Heart left ventricle (tissue), 16 donors: ENCODE measurements around the gene SLC25A19. TPM values are rescaled to one million over a fixed set of nuclear protein-coding genes. Genes with fewer than 3 reads are reported as not detected.
"Not testable (repeated sequence)": the region's sequence is repeated elsewhere in the genome, so short reads cannot be mapped to it uniquely, and the experiment has no call there.

ENCODE experiments used
- ATAC-seq, 4 donors: fragments of 200-7000 bp; cut with Tn5 transposase; one replicate each; pipeline ENCODE4 v1.9.1; 2020 to 2022; ENCODE audit warnings: moderate library complexity in 4 of 4, mild to moderate bottlenecking in 3 of 4, moderate number of reproducible peaks in 1 of 4
- DNase-seq, 5 donors: peaks; one replicate each; pipeline ENCODE4 v3.0.0-alpha.2; 2020
- H3K27ac ChIP-seq, 12 donors: fragments of 200-600 bp; sonication (generic) in 4 of 12; one replicate each; pipeline versions ENCODE4 v1.5.0 to v1.8.0; 2016 to 2022; ENCODE audit warnings: mild to moderate bottlenecking in 2 of 12
- H3K27me3 ChIP-seq, 9 donors: fragments of 200-600 bp; sonication (generic) in 2 of 9; one replicate each; pipeline versions ENCODE4 v1.5.1 to v1.8.0; 2016 to 2022; ENCODE audit warnings: mild to moderate bottlenecking in 3 of 9
- H3K36me3 ChIP-seq, 9 donors: fragments of 200-600 bp; sonication (generic) in 2 of 9; one replicate each; pipeline versions ENCODE4 v1.5.0 to v1.8.0; 2018 to 2022; ENCODE audit warnings: mild to moderate bottlenecking in 2 of 9
- H3K4me1 ChIP-seq, 12 donors: fragments of 200-600 bp; sonication (generic) in 4 of 12; one replicate each; pipeline versions ENCODE4 v1.5.0 to v1.8.0; 2016 to 2022; ENCODE audit warnings: mild to moderate bottlenecking in 3 of 12
- H3K4me3 ChIP-seq, 12 donors: fragments of 200-600 bp; sonication (generic) in 4 of 12; one replicate each; pipeline versions ENCODE4 v1.5.0 to v1.8.0; 2017 to 2022; ENCODE audit warnings: mild to moderate bottlenecking in 9 of 12, moderate library complexity in 4 of 12
- H3K9me3 ChIP-seq, 12 donors: fragments of 200-600 bp; sonication (generic) in 4 of 12; one replicate each; pipeline versions ENCODE4 v1.5.0 to v1.8.0; 2016 to 2022; ENCODE audit warnings: mild to moderate bottlenecking in 1 of 12
- POLR2A ChIP-seq, 2 donors: fragments of 450-650 bp; IDR thresholded peaks; one replicate each; pipeline ENCODE4 v1.6.1; 2017; ENCODE audit warnings: antibody characterized with exemption in 2 of 2, mild to moderate bottlenecking in 2 of 2, moderate library complexity in 2 of 2
- WGBS, 4 donors: extraction: QIAGEN DNeasy Blood & Tissue Kit in 2 of 4; methylation state at CpG; one replicate each; pipeline versions ENCODE4 v1.1.5 to v1.1.7; 2013 to 2018; 5-methylcytosine and 5-hydroxymethylcytosine counted together
- intact Hi-C, 10 donors: fragments of 100-400 bp; cut with DNase I; formaldehyde crosslinking; loops; one replicate each; pipeline versions ENCODE4 v1.11.1 to v1.14.2; 2022
- polyA plus RNA-seq, 2 donors: library from polyadenylated mRNA; stranded (reverse); fragments of 200-250 nt; gene quantifications; one replicate each; pipeline ENCODE4 v1.2.3, GENCODE V29; 2013
- total RNA-seq, 9 donors: library from RNA; depleted of rRNA in 2 of 9; stranded (reverse); fragments of >200 nt in 2 of 9; fragmentation: NEBNext Ultra II Directional in 3 of 9; extraction: Animal tissue kit (Norgen Biotek cat#: 25700) in 3 of 9; gene quantifications; one replicate each; pipeline versions ENCODE4 v1.1.0 to v1.2.4, GENCODE V29; 2016 to 2023
- TF ChIP-seq, protein P1 (sequence below), 12 donors: fragments of 200-600 bp; sonication (generic) in 4 of 12; IDR thresholded peaks; one replicate each; pipeline versions ENCODE4 v1.5.0 to v1.8.0; 2018 to 2022; ENCODE audit warnings: antibody characterized with exemption in 12 of 12, mild to moderate bottlenecking in 5 of 12
- donor health status: ischemic (EF 13 %, LVEDD 7.1; RV severe dilation, severe dysfunction).
- donor health status: healthy with polysubstance abuse.
- donor health status: DM: no; HTN: yes; CAD: no.
- donor health status: DM: no; HTN: no; CAD: no.
- donor health status: ischemic (EF 25% LVEDD 6.9; RV normal size, moderate dysfunction).
- donor health status: ischemic (EF 25% LVEDD 5.7; RV mildly dilated, moderate dysfunction).
- donor health status: healthy.
- donor health status: DM: yes; HTN: yes; CAD: no.
- donor health status: ischemic (EF 35%, LVEDD 5.7; RV mildly dilated, moderate dysfunction).
- donor health status: nonischemic (EF 11% LVEDD 7.7; RV severe dilation, severe dysfunction).
- donor health status: DM: yes; HTN: yes; CAD: no.
- donor health status: PGD.
- donor health status: ischemic (EF 29% LVEDD 5.4; RV normal size, mild dysfunction).
- donor health status: nonischemic (EF 23%, LVEDD 6.1; RV moderate dilation, normal function).

The SLC25A19 gene
- total and polyA plus RNA-seq, 11 donors = 7.0 to 27.9 (median 12.6) TPM

DNA sequence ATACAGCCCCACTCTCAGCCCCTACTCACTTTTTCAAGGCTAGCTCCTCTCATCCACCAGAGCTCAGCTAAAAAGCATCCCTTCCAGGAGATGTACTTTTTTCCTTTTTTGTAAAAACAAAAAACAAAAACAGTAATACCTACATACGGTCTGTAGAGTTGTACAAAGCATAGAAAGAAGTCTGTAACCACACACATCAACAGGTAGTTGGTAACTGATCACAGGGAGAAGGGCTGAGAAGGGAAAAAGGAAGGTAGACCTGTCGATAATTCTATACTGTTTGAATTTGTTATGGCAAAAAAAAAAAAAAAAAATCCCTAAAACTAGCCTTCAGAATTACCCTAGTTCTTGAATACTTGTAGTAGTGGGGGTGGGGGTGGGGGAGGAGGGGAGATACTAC, 874 bp downstream of the SLC25A19 start:
- Histone ChIP-seq H3K4me1 (peaks cover 0 to 33% (median 4%) of the 10 kb centered on the region in 12 donors), H3K9me3 (no peaks in the 10 kb centered on the region), H3K27ac (peak overlapping the region in 3 of 12 donors; percentile 85 to 95 (median 95)), H3K4me3 (peak overlapping the region in 10 of 12 donors; percentile 57 to 96 (median 79)), H3K27me3 (no peaks in the 10 kb centered on the region), H3K36me3 (peaks cover 0 to 27% (median 11%) of the 10 kb centered on the region in 9 donors)
- ATAC-seq = no peak
- TF ChIP-seq, protein P1, sequence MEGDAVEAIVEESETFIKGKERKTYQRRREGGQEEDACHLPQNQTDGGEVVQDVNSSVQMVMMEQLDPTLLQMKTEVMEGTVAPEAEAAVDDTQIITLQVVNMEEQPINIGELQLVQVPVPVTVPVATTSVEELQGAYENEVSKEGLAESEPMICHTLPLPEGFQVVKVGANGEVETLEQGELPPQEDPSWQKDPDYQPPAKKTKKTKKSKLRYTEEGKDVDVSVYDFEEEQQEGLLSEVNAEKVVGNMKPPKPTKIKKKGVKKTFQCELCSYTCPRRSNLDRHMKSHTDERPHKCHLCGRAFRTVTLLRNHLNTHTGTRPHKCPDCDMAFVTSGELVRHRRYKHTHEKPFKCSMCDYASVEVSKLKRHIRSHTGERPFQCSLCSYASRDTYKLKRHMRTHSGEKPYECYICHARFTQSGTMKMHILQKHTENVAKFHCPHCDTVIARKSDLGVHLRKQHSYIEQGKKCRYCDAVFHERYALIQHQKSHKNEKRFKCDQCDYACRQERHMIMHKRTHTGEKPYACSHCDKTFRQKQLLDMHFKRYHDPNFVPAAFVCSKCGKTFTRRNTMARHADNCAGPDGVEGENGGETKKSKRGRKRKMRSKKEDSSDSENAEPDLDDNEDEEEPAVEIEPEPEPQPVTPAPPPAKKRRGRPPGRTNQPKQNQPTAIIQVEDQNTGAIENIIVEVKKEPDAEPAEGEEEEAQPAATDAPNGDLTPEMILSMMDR (IDR thresholded peaks at IDR 0.05) = no peak
- no peak for TF ChIP-seq POLR2A (IDR thresholded peaks at IDR 0.05)
- intact Hi-C loops = loop anchor here in 2 of 10 donors (10.0 kb wide), 2 partner anchors 116 to 226 kb away; partner anchors contain the start of genes CASKIN2 (in 1 of the 2), GRB2 (in 1 of the 2) and TSEN54 (in 1 of the 2)
- WGBS, 4 donors = 40 to 54% (median 45%) methylated on average over 2 of the region's 2 CpGs
- DNase-seq = no peak

DNA sequence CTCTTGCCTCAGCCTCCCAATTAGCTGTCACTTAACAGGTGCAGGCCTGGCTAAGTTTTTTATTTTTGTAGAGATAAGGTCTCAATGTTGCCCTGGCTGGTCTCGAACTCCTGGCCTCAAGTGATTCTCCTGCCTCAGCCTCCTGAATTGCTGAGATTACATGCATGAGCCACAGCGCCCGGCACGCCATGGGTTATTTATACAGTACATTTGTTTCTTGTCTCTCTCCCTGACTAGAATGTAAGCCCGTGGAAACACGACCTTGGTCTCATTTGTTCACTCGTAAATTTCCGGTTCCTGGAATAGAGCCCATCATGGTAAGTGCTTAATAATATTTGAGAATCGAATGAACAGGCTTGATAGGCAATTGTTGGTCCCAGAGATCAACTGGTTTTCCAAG, 2.0 kb downstream of the SLC25A19 start:
- intact Hi-C loops = loop anchor here in 2 of 10 donors (10.0 kb wide), 2 partner anchors 118 to 228 kb away; partner anchors contain the start of genes CASKIN2 (in 1 of the 2), GRB2 (in 1 of the 2) and TSEN54 (in 1 of the 2)
- Histone ChIP-seq H3K36me3 (peaks cover 0 to 38% (median 18%) of the 10 kb centered on the region in 9 donors), H3K4me1 (peaks cover 0 to 26% (median 4%) of the 10 kb centered on the region in 12 donors), H3K27me3 (no peaks in the 10 kb centered on the region), H3K4me3 (no peak overlapping the region), H3K9me3 (no peaks in the 10 kb centered on the region), H3K27ac (no peak overlapping the region)
- TF ChIP-seq, protein P1 (IDR thresholded peaks at IDR 0.05) = no peak
- no peak for TF ChIP-seq POLR2A (IDR thresholded peaks at IDR 0.05)
- 87 to 90% (median 89%) methylated on average over 9 of the region's 9 CpGs for WGBS, 4 donors
- DNase-seq = no peak
- ATAC-seq = no peak

DNA sequence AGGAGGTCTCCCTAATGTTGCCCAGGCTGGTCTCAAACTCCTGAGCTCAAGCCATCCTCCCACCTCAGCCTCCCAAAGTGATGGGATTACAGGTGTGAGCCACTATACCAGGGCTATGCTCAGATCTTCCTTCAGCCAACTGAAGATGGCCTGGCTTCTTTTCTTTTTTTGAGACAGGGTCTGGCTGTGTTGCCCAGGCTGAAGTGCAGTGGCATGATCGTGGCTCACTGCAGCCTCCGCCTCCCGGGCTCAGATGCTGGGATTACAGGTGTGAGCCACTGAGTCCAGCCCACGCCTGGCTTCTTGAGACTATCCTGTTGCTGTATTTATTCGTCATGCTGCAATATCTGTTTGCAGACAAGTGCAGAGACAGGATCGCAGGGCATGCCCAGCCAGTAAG, 4.1 kb downstream of the SLC25A19 start:
- H3K4me1 ChIP-seq = peaks cover 0 to 15% (median 4%) of the 10 kb centered on the region in 12 donors
- DNase-seq = no peak
- H3K9me3 ChIP-seq = no peaks in the 10 kb centered on the region
- no peak for ATAC-seq
- 80 to 94% (median 85%) methylated on average over 6 of the region's 6 CpGs for WGBS, 4 donors
- no peak overlapping the region for H3K27ac ChIP-seq
- peaks cover 0 to 57% (median 28%) of the 10 kb centered on the region in 9 donors for H3K36me3 ChIP-seq
- intact Hi-C loops = loop anchor here in 2 of 10 donors (10.0 kb wide), 2 partner anchors 120 to 230 kb away; partner anchors contain the start of genes CASKIN2 (in 1 of the 2), GRB2 (in 1 of the 2) and TSEN54 (in 1 of the 2)
- TF ChIP-seq, protein P1 (IDR thresholded peaks at IDR 0.05) = no peak
- TF ChIP-seq POLR2A (IDR thresholded peaks at IDR 0.05) = no peak
- no peaks in the 10 kb centered on the region for H3K27me3 ChIP-seq
- no peak overlapping the region for H3K4me3 ChIP-seq

DNA sequence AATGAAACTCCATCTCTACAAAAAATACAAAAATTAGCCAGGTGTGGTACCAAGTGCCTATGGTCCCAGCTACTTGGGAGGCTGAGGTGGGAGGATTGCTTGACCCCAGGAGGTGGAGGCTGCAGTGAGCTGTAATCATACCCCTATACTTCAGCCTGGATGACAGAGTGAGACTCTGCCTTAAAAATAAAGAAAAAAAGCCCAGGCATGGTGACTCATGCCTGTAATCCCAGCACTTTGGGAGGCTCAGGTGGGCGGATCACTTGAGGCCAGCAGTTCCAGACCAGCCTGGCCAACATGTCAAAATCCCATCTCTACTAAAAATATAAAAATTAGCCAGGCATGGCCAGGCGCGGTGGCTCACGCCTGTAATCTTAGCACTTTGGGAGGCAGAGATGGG, 9.0 kb downstream of the SLC25A19 start:
- 97 to 98% (median 98%) methylated on average over 4 of the region's 4 CpGs for WGBS, 4 donors
- not testable (repeated sequence) for DNase-seq, H3K9me3 ChIP-seq, H3K4me3 ChIP-seq, H3K27ac ChIP-seq, H3K4me1 ChIP-seq, H3K27me3 ChIP-seq, ATAC-seq
- intact Hi-C loops = loop anchor here in 2 of 10 donors (10.0 kb wide), 2 partner anchors 125 to 235 kb away; partner anchors contain the start of genes CASKIN2 (in 1 of the 2), GRB2 (in 1 of the 2) and TSEN54 (in 1 of the 2)
- H3K36me3 ChIP-seq = peaks cover 0 to 66% (median 25%) of the 10 kb centered on the region in 9 donors
